ENCODE measurements around the gene CHRNB4. TPM values are rescaled to one million over a fixed set of nuclear protein-coding genes. Genes with fewer than 3 reads are reported as not detected.

Gene CHRNB4
- polyA plus RNA-seq, 1 of the 3 experiments (the other 2 are of a cell fraction) = 0.30 TPM

GRCh38 chr15:78618490-78618934 lies 22.5 kb downstream of the CHRNB4 start:
- Histone ChIP-seq H3K9ac (no peak overlapping the region), H3K9me2 (no peaks in the 10 kb centered on the region), H3K4me3 (ENCODE audit: low read depth in 2 of 2, low read length in 1 of 2) (peak overlapping the region; percentile 16 to 59; a peak in 2 of 4 replicates), H2AFZ (ENCODE audit: low read depth) (no peak overlapping the region), H3K27ac (ENCODE audit: low read depth in 2 of 2, low read length in 1 of 2) (peak overlapping the region; percentile 30 to 99; a peak in 3 of 4 replicates), H3K4me1 (ENCODE audit: control insufficient read depth in 1 of 2, insufficient read depth in 2 of 2, low read depth in 1 of 2, low read length in 1 of 2) (peaks cover 4 to 43% of the 10 kb centered on the region in 2 experiments; a peak in 2 of 4 replicates), H3K79me2 (ENCODE audit: insufficient read depth) (no peaks in the 10 kb centered on the region), H3F3A (replicated peaks; ENCODE audit: insufficient read depth) (peaks cover 4% of the 10 kb centered on the region), H3K4me2 (peak overlapping the region; percentile 53), H3K36me3 (replicated peaks in 1 of 2; ENCODE audit: control insufficient read depth in 1 of 2, insufficient read depth in 2 of 2, low read length in 1 of 2) (peaks cover 0 to 2% of the 10 kb centered on the region in 2 experiments), H3K27me3 (ENCODE audit: insufficient read depth) (peaks cover 36% of the 10 kb centered on the region), H4K20me1 (ENCODE audit: insufficient read depth) (peaks cover 15% of the 10 kb centered on the region), H3K9me3 (no peaks in the 10 kb centered on the region)
- WGBS (ENCODE audit: low lambda C conversion rate) = 2% methylated on average over 8 of the region's 8 CpGs
- DNase-seq = peak; percentile 89
- ChIA-PET CTCF (interaction anchor here (0.7 to 5.3 kb wide), 25 partner anchors 10 to 232 kb away, joined by 3 to 57 read pairs (median 6); partner anchors contain the start of genes CHRNA5 and PSMA4), POLR2A (interaction anchor here (0.6 to 4.3 kb wide), 10 partner anchors 20 to 133 kb away, joined by 3 to 55 read pairs (median 14); partner anchors contain the start of genes CHRNA5 and CHRNB4)
- TF ChIP-seq RFX5 (IDR thresholded peaks at IDR 0.05; ENCODE audit: low read length) (no peak), CHD2 (IDR thresholded peaks at IDR 0.05; ENCODE audit: low read length, partially characterized antibody) (peak; percentile 72), JUND (IDR thresholded peaks at IDR 0.05) (peak; percentile 90), ELF1 (IDR thresholded peaks at IDR 0.05) (0 out of 2 replicates have a peak, but pooled peaks have one; percentile 21), RAD21 (IDR thresholded peaks at IDR 0.05; ENCODE audit: low read length) (peak; percentile 94), EZH2phosphoT487 (IDR thresholded peaks at IDR 0.05; ENCODE audit: borderline replicate concordance, low read depth) (no peak), POLR2AphosphoS5 (IDR thresholded peaks at IDR 0.05; ENCODE audit: low read depth, low read length) (peak; percentile 96), YY1 (IDR thresholded peaks at IDR 0.05; ENCODE audit: low read depth) (peak; percentile 66; the same call in 1 of the 2 replicates), FOXJ3 (CRISPR knock-in tag; IDR thresholded peaks at IDR 0.05) (no peak), ZBTB33 (IDR thresholded peaks at IDR 0.05; ENCODE audit: borderline replicate concordance, low read depth) (peak; percentile 89), MAX (IDR thresholded peaks at IDR 0.05; ENCODE audit: low read depth) (peak; percentile 91), RXRA (IDR thresholded peaks at IDR 0.05; ENCODE audit: borderline replicate concordance, low read depth) (peak; percentile 95), RCOR1 (IDR thresholded peaks at IDR 0.05; ENCODE audit: low read length) (peak; percentile 97), SMC3 (IDR thresholded peaks at IDR 0.05; ENCODE audit: low read depth, low read length) (peak; percentile 95), CTCF (IDR thresholded peaks at IDR 0.05) (peak; percentile 93), FOSL2 (IDR thresholded peaks at IDR 0.05; ENCODE audit: borderline replicate concordance, low read depth) (peak; percentile 77; the same call in 1 of the 2 replicates), TEAD4 (IDR thresholded peaks at IDR 0.05; ENCODE audit: borderline replicate concordance, insufficient read depth) (peak; percentile 92), TAF1 (IDR thresholded peaks at IDR 0.05; ENCODE audit: borderline replicate concordance, low read depth, low read length) (no peak; the same call in 1 of the 2 replicates), MXI1 (IDR thresholded peaks at IDR 0.05; ENCODE audit: low read depth, low read length) (peak; percentile 94), NRF1 (IDR thresholded peaks at IDR 0.05; ENCODE audit: low read depth, low read length) (no peak), GATA2 (CRISPR knock-in tag; IDR thresholded peaks at IDR 0.05) (no peak), NFIC (IDR thresholded peaks at IDR 0.05; ENCODE audit: borderline replicate concordance) (peak; percentile 93), FOXM1 (IDR thresholded peaks at IDR 0.05; ENCODE audit: low read depth) (peak; percentile 77), PBX3 (IDR thresholded peaks at IDR 0.05) (peak; percentile 99), TCF12 (IDR thresholded peaks at IDR 0.05) (peak; percentile 100), GABPA (IDR thresholded peaks at IDR 0.05; ENCODE audit: low read depth) (peak; percentile 35; the same call in 1 of the 2 replicates), SIN3A (IDR thresholded peaks at IDR 0.05; ENCODE audit: borderline replicate concordance, low read depth, low read length) (peak; percentile 95), IRF3 (IDR thresholded peaks at IDR 0.05; ENCODE audit: low read depth, low read length) (no peak), USF1 (IDR thresholded peaks at IDR 0.05; ENCODE audit: borderline replicate concordance, low read depth) (peak; percentile 55; the same call in 1 of the 2 replicates)
